Neural progenitor cell (in vitro differentiated cells): Measurements from ENCODE around the gene NEGR1. TPM values are rescaled to one million over a fixed set of nuclear protein-coding genes. Genes with fewer than 3 reads are reported as not detected.

Experiments used
- DNase-seq: peaks from one replicate; pipeline ENCODE4 v3.0.0-alpha.2; 2016; ENCODE audit warnings: low spot score
- H2AFZ ChIP-seq: fragments of 200-600 bp; sonication (generic); replicated peaks from 2 replicates; pipeline ENCODE4 v1.6.1; 2016; ENCODE audit warnings: antibody characterized with exemption
- H3F3A ChIP-seq: fragments of 200-600 bp; sonication (generic); 2 replicates; pipeline ENCODE4 v1.6.1; 2016; ENCODE audit warnings: antibody characterized with exemption, low read depth
- H3K27ac ChIP-seq: fragments of 200-600 bp; sonication (generic); 2 replicates; pipeline ENCODE4 v1.5.1; 2016; ENCODE audit warnings: mild to moderate bottlenecking
- H3K27me3 ChIP-seq: fragments of 200-600 bp; sonication (generic); 2 replicates; pipeline ENCODE4 v1.6.1; 2016; ENCODE audit warnings: mild to moderate bottlenecking, moderate library complexity
- H3K36me3 ChIP-seq: fragments of 200-600 bp; sonication (generic); 2 replicates; pipeline ENCODE4 v1.5.1; 2016
- H3K4me1 ChIP-seq: fragments of 200-600 bp; sonication (generic); 2 replicates; pipeline ENCODE4 v1.6.1; 2016; ENCODE audit warnings: mixed run types
- H3K4me2 ChIP-seq: fragments of 200-600 bp; sonication (generic); 2 replicates; pipeline ENCODE4 v1.6.1; 2016
- H3K4me3 ChIP-seq: fragments of 200-600 bp; sonication (generic); 2 replicates; pipeline ENCODE4 v1.5.1; 2016
- H3K79me2 ChIP-seq: fragments of 200-600 bp; sonication (generic); 2 replicates; pipeline ENCODE4 v1.6.1; 2016; ENCODE audit warnings: low read depth
- H3K9ac ChIP-seq: fragments of 200-600 bp; sonication (generic); 2 replicates; pipeline ENCODE4 v1.6.1; 2016
- H3K9me3 ChIP-seq: fragments of 200-600 bp; sonication (generic); 2 replicates; pipeline ENCODE4 v1.5.1; 2016; ENCODE audit warnings: low read depth
- H4K20me1 ChIP-seq: fragments of 200-600 bp; sonication (generic); 2 replicates; pipeline ENCODE4 v1.6.1; 2016; ENCODE audit warnings: low read depth
- H3K27ac Mint-ChIP-seq: 3 replicates; pipeline ENCODE4 v1.8.0; 2021; ENCODE audit warnings: mixed read lengths
- H3K27me3 Mint-ChIP-seq: 2 replicates; pipeline ENCODE4 v1.8.0; 2022; ENCODE audit warnings: low read depth, mild to moderate bottlenecking, inconsistent platforms, moderate library complexity, mixed read lengths; ENCODE audit not compliant: insufficient read depth
- H3K36me3 Mint-ChIP-seq: 3 replicates; pipeline ENCODE4 v1.8.0; 2021; ENCODE audit warnings: mixed read lengths
- H3K4me1 Mint-ChIP-seq: 3 replicates; pipeline ENCODE4 v1.8.0; 2021; ENCODE audit warnings: mixed read lengths
- H3K4me3 Mint-ChIP-seq: 3 replicates; pipeline ENCODE4 v1.8.0; 2021; ENCODE audit warnings: mild to moderate bottlenecking, moderate library complexity, mixed read lengths
- H3K9me3 Mint-ChIP-seq: 3 replicates; pipeline ENCODE4 v1.8.0; 2020; ENCODE audit warnings: mixed read lengths
- EZH2 ChIP-seq: fragments of 200-600 bp; sonication (generic); IDR thresholded peaks from 2 replicates; pipeline ENCODE4 v1.6.1; 2017; ENCODE audit warnings: antibody characterized with exemption, mild to moderate bottlenecking, moderate library complexity
- EZH2phosphoT487 ChIP-seq: fragments of 200-600 bp; sonication (generic); IDR thresholded peaks from 2 replicates; pipeline ENCODE4 v1.6.1; 2017; ENCODE audit warnings: antibody characterized with exemption
- total RNA-seq: library from RNA; depleted of rRNA; stranded (reverse); fragments of >200 nt; gene quantifications from 2 replicates; pipeline ENCODE4 v1.2.3, GENCODE V29; 2015; ENCODE audit warnings: low replicate concordance
- TF ChIP-seq, protein P1 (sequence below): fragments of 200-600 bp; sonication (generic); IDR thresholded peaks from 2 replicates; pipeline ENCODE4 v1.5.1; 2017; ENCODE audit warnings: antibody characterized with exemption, mild to moderate bottlenecking

The NEGR1 gene
- total RNA-seq, 1 donor from 2014 or later: 0.62 TPM

- Histone ChIP-seq H3F3A (no peaks in the 10 kb centered on the region), H3K79me2 (no peaks in the 10 kb centered on the region), H3K4me1 (no peaks in the 10 kb centered on the region), H4K20me1 (no peaks in the 10 kb centered on the region), H3K36me3 (no peaks in the 10 kb centered on the region), H3K27me3 (no peaks in the 10 kb centered on the region), H3K4me3 (no peak overlapping the region), H2AFZ (no peak overlapping the region), H3K4me2 (no peak overlapping the region), H3K27ac (no peak overlapping the region), H3K9me3 (no peaks in the 10 kb centered on the region), H3K9ac (no peak overlapping the region)
- no peak for TF ChIP-seq EZH2
- no peak for TF ChIP-seq EZH2phosphoT487
- TF ChIP-seq, protein P1, sequence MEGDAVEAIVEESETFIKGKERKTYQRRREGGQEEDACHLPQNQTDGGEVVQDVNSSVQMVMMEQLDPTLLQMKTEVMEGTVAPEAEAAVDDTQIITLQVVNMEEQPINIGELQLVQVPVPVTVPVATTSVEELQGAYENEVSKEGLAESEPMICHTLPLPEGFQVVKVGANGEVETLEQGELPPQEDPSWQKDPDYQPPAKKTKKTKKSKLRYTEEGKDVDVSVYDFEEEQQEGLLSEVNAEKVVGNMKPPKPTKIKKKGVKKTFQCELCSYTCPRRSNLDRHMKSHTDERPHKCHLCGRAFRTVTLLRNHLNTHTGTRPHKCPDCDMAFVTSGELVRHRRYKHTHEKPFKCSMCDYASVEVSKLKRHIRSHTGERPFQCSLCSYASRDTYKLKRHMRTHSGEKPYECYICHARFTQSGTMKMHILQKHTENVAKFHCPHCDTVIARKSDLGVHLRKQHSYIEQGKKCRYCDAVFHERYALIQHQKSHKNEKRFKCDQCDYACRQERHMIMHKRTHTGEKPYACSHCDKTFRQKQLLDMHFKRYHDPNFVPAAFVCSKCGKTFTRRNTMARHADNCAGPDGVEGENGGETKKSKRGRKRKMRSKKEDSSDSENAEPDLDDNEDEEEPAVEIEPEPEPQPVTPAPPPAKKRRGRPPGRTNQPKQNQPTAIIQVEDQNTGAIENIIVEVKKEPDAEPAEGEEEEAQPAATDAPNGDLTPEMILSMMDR: no peak
- H3K36me3 Mint-ChIP-seq: no peaks in the 10 kb centered on the region
- no peaks in the 10 kb centered on the region for H3K9me3 Mint-ChIP-seq
- no peaks in the 10 kb centered on the region for H3K27me3 Mint-ChIP-seq
- DNase-seq: no peak
- no peaks in the 10 kb centered on the region for H3K4me1 Mint-ChIP-seq
- H3K4me3 Mint-ChIP-seq: no peak overlapping the region
- no peak overlapping the region for H3K27ac Mint-ChIP-seq
Observed at GRCh38 chr1:71792264-71792663, 490.1 kb downstream of the NEGR1 start.

- Histone ChIP-seq H3K27ac (no peak overlapping the region), H3K4me2 (no peak overlapping the region), H3F3A (no peaks in the 10 kb centered on the region), H4K20me1 (no peaks in the 10 kb centered on the region), H3K9ac (no peak overlapping the region), H3K4me3 (no peak overlapping the region), H3K27me3 (no peaks in the 10 kb centered on the region), H3K4me1 (no peaks in the 10 kb centered on the region), H3K9me3 (no peaks in the 10 kb centered on the region), H3K36me3 (no peaks in the 10 kb centered on the region), H3K79me2 (no peaks in the 10 kb centered on the region), H2AFZ (no peak overlapping the region)
- no peak overlapping the region for H3K27ac Mint-ChIP-seq
- H3K27me3 Mint-ChIP-seq: peaks cover 2% of the 10 kb centered on the region
- no peak for TF ChIP-seq EZH2phosphoT487
- TF ChIP-seq, protein P1: no peak
- no peak for TF ChIP-seq EZH2
- no peak for DNase-seq
- H3K4me1 Mint-ChIP-seq: no peaks in the 10 kb centered on the region
- no peaks in the 10 kb centered on the region for H3K9me3 Mint-ChIP-seq
- no peaks in the 10 kb centered on the region for H3K36me3 Mint-ChIP-seq
- no peak overlapping the region for H3K4me3 Mint-ChIP-seq
Observed at GRCh38 chr1:71788113-71788512, 494.2 kb downstream of the NEGR1 start.

- Histone ChIP-seq H3K27ac (no peak overlapping the region), H3K9me3 (no peaks in the 10 kb centered on the region), H3K4me3 (no peak overlapping the region), H3K9ac (no peak overlapping the region), H3K36me3 (no peaks in the 10 kb centered on the region), H2AFZ (no peak overlapping the region), H3F3A (no peaks in the 10 kb centered on the region), H3K4me1 (no peaks in the 10 kb centered on the region), H3K27me3 (no peaks in the 10 kb centered on the region), H3K4me2 (no peak overlapping the region), H3K79me2 (no peaks in the 10 kb centered on the region), H4K20me1 (no peaks in the 10 kb centered on the region)
- Mint-ChIP-seq H3K36me3 (no peaks in the 10 kb centered on the region), H3K27me3 (peaks cover 2% of the 10 kb centered on the region), H3K4me3 (no peak overlapping the region), H3K27ac (no peak overlapping the region), H3K4me1 (no peaks in the 10 kb centered on the region), H3K9me3 (no peaks in the 10 kb centered on the region)
- DNase-seq: no peak
- TF ChIP-seq EZH2 (no peak), EZH2phosphoT487 (no peak)
- TF ChIP-seq, protein P1: no peak
Observed at GRCh38 chr1:71787699-71788098, 494.6 kb downstream of the NEGR1 start.
